ENCODE measurements around the gene EXOSC2. TPM values are rescaled to one million over a fixed set of nuclear protein-coding genes. Genes with fewer than 3 reads are reported as not detected.
A peak's percentile ranks its signal among the peaks of the same experiment; 100 is the strongest.

EXOSC2 gene
- total RNA-seq, 4 donors from 2014 or later, result 11.8 to 32.8 (median 28.2) TPM

DNA sequence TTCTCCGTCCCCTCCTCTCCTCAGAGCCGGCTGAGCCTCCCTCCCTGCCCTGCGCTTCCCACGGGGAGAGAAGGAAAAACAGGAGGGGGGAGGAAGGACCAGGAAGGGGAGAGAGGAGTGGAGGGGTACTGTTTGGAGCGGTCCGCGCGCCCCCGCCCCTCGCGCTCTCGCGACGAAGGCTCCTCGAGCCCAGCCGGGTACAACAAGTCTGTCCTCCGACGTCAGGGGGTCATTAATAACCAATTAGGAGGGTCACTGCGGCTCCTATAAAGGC, 29.7 kb upstream of the EXOSC2 start:
- Histone ChIP-seq H3K9me3 (no peaks in the 10 kb centered on the region), H3K27ac (no peak overlapping the region), H3K36me3 (no peaks in the 10 kb centered on the region), H3K4me1 (peaks cover 65 to 79% (median 69%) of the 10 kb centered on the region in 3 donors), H3K4me3 (peak overlapping the region in 2 of 4 donors; percentile 27 to 53), H3K27me3 (peaks cover 71 to 100% (median 82%) of the 10 kb centered on the region in 4 donors)
- TF ChIP-seq, protein P1, sequence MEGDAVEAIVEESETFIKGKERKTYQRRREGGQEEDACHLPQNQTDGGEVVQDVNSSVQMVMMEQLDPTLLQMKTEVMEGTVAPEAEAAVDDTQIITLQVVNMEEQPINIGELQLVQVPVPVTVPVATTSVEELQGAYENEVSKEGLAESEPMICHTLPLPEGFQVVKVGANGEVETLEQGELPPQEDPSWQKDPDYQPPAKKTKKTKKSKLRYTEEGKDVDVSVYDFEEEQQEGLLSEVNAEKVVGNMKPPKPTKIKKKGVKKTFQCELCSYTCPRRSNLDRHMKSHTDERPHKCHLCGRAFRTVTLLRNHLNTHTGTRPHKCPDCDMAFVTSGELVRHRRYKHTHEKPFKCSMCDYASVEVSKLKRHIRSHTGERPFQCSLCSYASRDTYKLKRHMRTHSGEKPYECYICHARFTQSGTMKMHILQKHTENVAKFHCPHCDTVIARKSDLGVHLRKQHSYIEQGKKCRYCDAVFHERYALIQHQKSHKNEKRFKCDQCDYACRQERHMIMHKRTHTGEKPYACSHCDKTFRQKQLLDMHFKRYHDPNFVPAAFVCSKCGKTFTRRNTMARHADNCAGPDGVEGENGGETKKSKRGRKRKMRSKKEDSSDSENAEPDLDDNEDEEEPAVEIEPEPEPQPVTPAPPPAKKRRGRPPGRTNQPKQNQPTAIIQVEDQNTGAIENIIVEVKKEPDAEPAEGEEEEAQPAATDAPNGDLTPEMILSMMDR (IDR thresholded peaks at IDR 0.05), result no peak
- TF ChIP-seq POLR2A (IDR thresholded peaks at IDR 0.05), result no peak
- 0 to 16% methylated on average over 1 to 15 of the region's 19 CpGs for WGBS, 2 donors
- DNase-seq, result no peak
- intact Hi-C loops (cut with DNase I), result no loop called here

DNA sequence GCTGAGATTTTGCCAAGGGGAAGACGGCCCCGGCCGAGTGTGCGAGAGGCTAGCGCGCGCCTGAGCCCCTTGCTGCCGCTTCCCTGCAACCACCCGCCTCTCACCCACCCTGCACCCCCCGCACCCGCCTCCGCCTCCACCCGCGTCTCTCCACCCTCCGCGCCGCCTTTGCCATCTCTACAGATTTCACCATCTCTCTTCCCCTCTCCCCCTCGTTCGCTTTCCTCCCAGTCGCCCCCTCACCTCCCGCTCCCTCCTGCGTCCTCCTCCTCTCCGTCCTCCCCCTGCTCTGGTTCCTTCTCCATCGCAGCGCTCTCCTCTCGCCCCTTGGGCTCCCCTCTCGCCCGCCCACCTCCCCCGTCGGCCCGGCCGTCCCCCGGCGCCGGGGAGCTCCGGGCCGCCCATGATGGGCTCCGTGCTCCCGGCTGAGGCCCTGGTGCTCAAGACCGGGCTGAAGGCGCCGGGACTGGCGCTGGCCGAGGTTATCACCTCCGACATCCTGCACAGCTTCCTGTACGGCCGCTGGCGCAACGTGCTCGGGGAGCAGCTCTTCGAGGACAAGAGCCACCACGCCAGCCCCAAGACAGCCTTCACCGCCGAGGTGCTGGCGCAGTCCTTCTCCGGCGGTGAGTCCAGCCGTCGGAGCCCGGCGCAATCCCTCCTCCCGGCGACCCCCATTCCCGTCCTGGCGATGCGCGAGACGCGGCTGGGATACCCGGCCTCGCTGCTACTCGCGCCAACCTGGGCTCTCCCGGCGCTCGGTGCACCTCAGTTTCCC, 29.1 kb upstream of the EXOSC2 start, which contains the start of gene PRDM12:
Gene PRDM12 (plus strand): TSS at position 344 of the 778 bp plus-strand sequence. CDS start 60 bp downstream, at position 404.
- intact Hi-C loops (cut with DNase I), result no loop called here
- H3K9me3 ChIP-seq, result no peaks in the 10 kb centered on the region
- H3K27ac ChIP-seq, result no peak within 1 kb of the TSS
- TF ChIP-seq, protein P1 (IDR thresholded peaks at IDR 0.05), result no peak
- no peak for TF ChIP-seq POLR2A (IDR thresholded peaks at IDR 0.05)
- H3K36me3 ChIP-seq, result no peaks in the 10 kb centered on the region
- H3K4me1 ChIP-seq, result peaks cover 64 to 75% (median 65%) of the 10 kb centered on the region in 3 donors
- no peak for DNase-seq
- peaks cover 65 to 96% (median 77%) of the 10 kb centered on the region in 4 donors for H3K27me3 ChIP-seq
- WGBS, 2 donors, result 5 to 7% methylated on average over 13 to 34 of the region's 76 CpGs
- peak within 1 kb of the TSS in 2 of 4 donors; percentile 27 to 53 for H3K4me3 ChIP-seq

DNA sequence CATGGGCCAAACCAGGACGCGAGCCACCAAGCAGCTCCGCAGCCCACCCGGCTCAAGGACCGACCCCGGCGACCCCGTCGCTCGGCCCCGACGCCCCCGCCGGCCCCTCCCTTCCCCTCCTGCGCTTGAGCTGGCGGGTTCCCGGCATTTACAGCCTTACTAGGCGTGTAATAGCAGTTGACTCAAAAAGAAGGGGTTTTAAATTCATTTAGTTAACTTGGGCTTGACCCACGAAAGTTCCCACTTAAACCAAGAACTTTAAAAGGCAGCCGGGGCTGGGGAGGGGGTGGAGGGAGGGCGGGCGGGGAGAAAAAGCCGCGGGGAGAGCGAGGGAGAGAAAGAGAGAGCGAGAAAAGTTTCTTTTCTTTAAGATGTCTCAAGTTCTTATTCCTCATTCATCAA, 28.6 kb upstream of the EXOSC2 start:
- intact Hi-C loops (cut with DNase I), result no loop called here
- H3K36me3 ChIP-seq, result no peaks in the 10 kb centered on the region
- H3K27ac ChIP-seq, result no peak overlapping the region
- peak overlapping the region in 2 of 4 donors; percentile 27 to 53 for H3K4me3 ChIP-seq
- peaks cover 59 to 69% (median 65%) of the 10 kb centered on the region in 3 donors for H3K4me1 ChIP-seq
- 1 to 5% methylated on average over 10 to 19 of the region's 26 CpGs for WGBS, 2 donors
- DNase-seq, result no peak
- H3K27me3 ChIP-seq, result peaks cover 59 to 93% (median 73%) of the 10 kb centered on the region in 4 donors
- no peaks in the 10 kb centered on the region for H3K9me3 ChIP-seq
- TF ChIP-seq, protein P1 (IDR thresholded peaks at IDR 0.05), result no peak
- no peak for TF ChIP-seq POLR2A (IDR thresholded peaks at IDR 0.05)

DNA sequence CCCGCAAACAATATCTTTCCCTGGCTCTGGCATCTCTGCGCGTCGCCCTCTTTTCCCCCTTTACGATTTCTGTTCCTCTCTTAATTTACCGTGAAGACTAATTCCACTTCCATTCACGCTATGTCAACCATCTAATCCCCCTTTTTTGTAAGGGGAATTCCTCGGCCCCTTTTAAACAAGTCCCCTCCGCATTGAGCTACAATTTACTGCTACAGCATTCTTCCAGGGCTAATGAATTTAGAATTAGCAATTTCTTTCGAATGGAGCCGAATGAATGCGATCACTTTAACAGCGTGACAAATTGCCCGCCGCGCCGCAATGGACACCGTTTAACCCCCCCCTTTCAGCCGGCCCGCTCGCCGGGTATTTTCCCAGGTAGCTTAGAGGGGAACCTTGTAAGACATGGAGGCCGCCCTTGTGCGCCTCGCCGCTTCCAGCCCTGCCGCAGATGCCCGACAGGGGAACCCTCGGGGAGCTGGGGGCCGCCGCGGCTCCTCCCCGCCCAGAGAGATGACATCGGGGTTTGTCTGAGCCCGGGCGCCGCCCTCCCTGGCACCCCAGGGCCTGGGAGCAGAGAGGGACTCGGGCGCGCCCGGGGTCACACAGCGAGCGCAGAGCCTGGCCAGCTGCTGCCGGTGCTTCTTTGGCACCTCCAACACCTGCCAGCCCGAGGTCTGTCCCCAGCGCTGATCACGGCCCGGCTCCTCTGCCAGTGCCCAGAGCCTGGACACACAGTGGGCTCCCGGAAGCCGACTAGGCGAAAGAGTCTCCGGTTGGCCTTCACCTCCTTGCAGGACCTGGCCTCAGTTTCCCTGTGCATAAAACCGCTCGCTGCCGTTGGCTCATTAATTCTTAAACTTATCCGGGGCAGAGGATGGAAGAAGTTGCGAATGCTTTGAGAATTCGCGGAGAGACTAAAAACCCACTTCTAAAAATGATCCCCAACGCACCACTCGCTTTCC, 27.9 kb upstream of the EXOSC2 start:
- no peak for DNase-seq
- Histone ChIP-seq H3K36me3 (no peaks in the 10 kb centered on the region), H3K9me3 (no peaks in the 10 kb centered on the region), H3K4me3 (peak overlapping the region in 1 of 4 donors; percentile 30), H3K4me1 (peaks cover 52 to 62% (median 59%) of the 10 kb centered on the region in 3 donors), H3K27me3 (peaks cover 53 to 89% (median 66%) of the 10 kb centered on the region in 4 donors), H3K27ac (no peak overlapping the region)
- no peak for TF ChIP-seq POLR2A (IDR thresholded peaks at IDR 0.05)
- TF ChIP-seq, protein P1 (IDR thresholded peaks at IDR 0.05), result no peak
- intact Hi-C loops (cut with DNase I), result no loop called here
- 4 to 9% methylated on average over 11 to 23 of the region's 61 CpGs for WGBS, 2 donors
